HG03432 (cell line): ENCODE results near the gene RPS8.
A peak's percentile ranks its signal among the peaks of the same experiment; 100 is the strongest.
"Not testable (repeated sequence)": the region's sequence is repeated elsewhere in the genome, so short reads cannot be mapped to it uniquely, and the experiment has no call there.

Experiments
- ATAC-seq: cut with Tn5 transposase; IDR thresholded peaks from one replicate; pipeline ENCODE4 v1.9.1; 2021; ENCODE audit warnings: mild to moderate bottlenecking, moderate library complexity; ENCODE audit not compliant: unreplicated experiment

RPS8 gene

DNA sequence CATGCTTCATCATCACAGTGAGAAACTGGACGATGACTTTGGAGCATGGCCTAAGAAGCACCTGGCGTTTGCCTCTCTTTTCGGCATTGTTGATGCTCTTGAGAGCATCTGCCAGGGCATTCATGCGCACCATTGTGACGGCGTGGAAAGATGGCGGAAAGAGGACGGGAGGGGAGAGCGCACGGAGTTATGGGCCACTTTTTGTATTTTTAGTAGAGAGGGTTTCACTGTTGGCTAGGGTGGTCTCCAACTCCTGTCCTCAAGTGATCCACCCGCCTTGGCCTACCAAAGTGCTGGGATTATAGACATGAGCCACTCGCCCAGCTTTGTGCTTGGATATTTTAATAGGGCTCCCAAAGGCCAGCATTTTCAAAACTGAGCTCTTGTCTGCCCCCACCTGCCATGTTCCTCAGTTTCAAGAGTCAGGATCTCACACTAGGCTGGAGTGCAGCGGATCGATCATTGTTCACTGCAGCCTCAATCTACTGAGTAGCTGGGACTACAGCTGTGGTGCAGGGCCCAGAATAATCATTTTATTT lies 5.3 kb downstream of the RPS8 start:
- no peak for ATAC-seq

- no peak for ATAC-seq
These were observed 8.4 kb downstream of the RPS8 start for GRCh38 chr1:44783697-44784093.

- no peak for ATAC-seq
These were observed 9.0 kb downstream of the RPS8 start for GRCh38 chr1:44784094-44785028.

- ATAC-seq, result no peak
These were observed 9.7 kb downstream of the RPS8 start for GRCh38 chr1:44785029-44785380.

DNA sequence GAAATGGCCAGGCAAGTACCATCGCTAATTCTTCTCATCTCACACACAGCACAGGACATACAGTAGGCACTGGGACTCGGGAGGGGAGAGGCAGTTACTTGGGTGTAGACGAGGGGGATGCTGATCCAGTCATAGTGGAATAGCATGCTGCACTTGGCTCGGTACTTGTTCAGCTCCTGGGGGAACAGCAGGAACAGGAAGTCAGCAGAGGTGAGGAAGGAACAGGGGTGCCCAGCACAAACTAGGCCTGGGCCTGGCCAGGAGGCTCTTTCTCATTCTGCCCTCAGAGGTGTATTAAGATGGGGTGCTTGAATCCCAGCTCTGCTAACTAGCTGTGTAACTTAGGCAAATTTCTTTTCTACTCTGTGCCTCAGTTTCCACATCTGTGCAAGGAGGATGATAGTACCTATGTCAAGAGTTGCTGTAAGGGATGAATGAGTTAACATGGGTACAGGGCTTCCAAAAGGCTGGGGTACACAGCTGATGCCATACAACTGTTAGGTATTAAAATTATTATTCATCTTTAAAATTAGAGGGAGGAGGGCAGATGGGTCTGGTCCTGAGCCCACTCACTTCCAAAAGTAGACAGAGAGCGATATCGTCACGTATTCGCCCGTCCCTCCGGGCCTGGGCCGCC lies 10.3 kb downstream of the RPS8 start:
- no peak for ATAC-seq

DNA sequence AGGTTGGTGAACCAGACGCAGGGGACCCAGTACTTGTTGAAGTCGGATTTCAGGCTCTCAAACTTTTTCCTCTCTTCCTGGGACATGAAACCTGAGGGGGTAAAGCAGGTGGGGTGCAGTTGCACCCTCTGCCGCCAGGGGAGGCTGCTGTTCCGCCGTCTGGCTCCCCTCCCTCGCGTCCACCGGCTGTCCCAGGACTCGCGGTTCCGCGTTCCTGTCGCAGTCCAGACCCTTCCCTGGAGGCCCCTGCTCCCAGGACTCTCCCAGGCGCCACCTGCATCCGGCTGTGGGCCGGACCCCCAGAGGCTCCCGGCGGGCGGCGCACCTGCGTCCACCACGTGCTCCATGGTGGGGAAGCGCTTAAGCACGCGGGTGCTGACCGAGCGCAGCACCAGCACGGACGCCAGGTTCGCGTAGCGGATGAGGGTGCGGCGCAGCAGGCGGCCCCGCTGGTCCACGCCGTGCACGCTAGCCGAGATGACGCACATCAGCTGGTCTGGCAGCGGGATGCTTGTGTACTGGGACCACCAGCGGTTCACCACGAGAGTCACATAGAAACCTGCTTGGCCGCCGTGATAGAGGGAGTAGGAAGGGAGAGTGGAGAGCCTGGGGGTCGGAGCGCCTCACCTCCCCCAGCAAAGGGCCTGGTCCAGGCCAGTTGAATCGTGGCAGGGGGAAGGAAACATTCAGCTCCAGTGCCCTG lies 10.9 kb downstream of the RPS8 start:
- ATAC-seq, result peak; percentile 53

- no peak for ATAC-seq
These were observed 11.6 kb downstream of the RPS8 start for GRCh38 chr1:44786841-44787426.

DNA sequence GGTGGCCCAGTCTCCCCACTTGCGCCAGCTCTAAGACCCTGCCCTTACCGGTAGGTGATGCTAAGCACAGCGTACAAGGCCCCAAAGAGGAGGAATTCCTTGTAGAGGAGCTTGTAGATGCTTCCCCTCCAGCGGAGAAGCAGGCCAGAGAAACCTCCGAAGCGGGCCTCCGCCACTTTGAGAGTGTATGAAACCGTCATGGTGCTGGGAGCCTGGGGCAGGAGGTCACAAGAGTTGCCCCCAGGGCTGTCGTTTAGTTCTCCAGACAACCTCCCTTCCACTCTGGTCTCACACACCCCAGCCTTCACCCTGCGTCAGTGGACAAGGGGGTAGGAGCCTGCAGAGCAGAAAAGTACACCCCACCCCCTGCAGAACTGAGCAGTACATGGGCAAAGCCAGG lies 12.2 kb downstream of the RPS8 start:
- ATAC-seq, result no peak

DNA sequence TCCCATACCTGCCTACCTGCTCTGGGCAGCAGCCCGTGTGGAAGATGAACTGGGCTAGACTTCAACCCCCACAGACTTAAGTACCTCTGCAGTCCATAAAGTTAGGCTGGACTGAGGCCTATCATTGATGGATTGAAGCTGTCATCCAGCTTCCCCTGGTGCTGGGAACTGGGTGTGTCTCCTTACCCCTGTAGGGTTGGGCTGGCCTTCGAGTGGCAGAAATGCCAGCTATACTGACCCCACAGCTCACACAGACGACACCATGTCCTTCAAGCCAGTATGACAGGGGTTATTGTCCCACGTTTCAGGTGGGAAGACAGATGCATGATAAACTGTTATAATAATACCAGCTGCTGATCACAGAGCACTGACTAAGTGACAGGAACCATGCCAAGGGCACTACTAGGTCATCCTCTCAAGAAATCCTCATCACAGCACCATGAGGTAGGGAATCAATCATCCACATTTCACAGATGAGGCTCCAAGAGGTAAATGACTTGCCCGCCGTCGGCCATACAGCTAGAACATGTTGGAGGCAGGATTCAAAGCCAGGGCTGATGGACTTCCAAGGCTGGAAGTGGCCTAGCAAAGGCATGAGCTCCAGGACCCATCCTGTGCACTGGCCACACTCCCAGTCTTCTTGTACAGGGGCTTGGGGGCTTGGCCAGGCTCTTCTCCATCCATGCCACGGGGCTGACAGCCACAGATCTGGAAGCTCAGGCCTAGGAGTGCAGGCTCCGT lies 12.9 kb downstream of the RPS8 start, which contains the start of gene BEST4:
Gene BEST4, minus strand, starts transcription at position 51 of the 741 bp plus-strand sequence. CDS start 465 bp downstream, outside the sequence.
- ATAC-seq, result no peak

GRCh38 chr1:44790968-44791801 lies 15.8 kb downstream of the RPS8 start:
- ATAC-seq, result no peak

DNA sequence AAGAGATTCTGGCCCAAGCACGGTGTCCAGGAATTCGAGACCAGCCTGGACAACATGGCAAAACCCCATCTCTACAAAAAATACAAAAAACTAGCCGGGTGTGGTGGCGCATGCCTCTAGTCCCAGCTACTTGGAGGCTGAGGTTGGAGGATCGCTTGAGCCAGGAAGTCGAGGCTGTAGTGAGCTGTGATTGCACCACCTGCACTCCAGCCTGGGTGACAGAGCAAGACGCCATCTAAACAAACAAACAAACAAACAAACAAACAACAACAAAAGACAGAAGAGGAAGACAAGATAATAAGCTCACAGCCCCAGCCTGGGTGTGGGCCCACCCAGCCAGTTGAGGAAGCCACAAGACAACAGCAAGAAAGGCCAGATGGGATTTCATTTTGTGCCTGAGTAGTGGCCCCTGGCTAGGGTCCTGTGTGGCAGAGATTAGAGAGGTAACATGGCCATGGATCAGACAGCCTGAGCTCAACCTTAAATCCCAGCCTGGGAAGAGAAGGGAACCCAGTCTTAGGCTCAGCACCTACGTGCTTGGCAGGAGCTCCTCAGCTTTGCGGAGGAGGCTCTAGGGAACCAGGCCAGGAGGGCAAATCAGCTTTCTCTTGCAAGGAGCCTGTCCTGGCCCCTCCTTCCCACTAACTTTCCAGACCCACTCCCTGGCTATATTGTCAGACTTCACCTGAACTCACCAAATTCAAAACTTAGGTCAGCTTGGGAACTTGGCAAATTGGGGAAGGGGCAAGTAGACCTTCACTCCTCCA lies 17.6 kb downstream of the RPS8 start:
- no peak for ATAC-seq

- not testable (repeated sequence) for ATAC-seq
These were observed 22.5 kb downstream of the RPS8 start for GRCh38 chr1:44797886-44798285.

DNA sequence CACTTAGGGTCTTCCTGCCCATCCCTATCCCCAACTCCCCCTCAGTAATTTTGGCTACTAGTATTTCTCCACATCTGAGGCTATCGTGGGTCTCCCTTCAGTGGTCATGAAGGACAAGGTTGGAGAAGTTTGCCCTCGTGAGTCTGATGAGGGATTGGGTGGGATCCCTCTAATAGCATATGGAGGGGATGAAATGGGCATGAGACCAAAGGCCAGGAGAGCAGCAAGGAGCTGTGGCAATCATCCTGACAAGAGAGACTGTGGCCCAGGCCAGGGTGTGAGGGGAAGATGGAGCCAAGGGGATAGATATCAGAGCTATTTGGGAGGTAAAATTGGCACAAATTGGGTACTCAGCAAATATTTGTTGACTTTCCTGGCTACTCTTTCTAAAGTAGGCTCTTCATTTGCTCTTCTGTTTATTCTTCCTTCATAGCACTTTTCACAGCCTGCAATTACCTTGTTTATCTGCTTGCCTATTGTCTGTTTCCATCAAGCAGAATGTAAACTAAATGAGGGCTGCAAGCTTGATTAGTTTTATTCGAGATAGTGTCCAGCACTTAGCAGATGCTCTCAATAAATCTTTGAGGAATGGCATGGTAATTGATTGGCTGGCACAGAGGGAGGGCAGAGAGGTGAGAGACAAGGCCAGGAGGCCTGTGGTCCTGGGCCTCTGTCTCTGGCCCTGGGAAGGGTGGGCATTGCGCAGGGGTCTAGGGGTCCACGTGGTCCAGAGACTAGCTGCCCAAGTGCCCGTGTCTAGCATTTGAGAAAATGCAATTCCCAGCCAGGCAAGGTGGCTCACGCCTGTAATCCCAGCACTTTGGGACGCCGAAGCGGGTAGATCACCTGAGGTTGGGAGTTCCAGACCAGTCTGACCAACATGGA lies 23.4 kb downstream of the RPS8 start:
- ATAC-seq, result no peak

DNA sequence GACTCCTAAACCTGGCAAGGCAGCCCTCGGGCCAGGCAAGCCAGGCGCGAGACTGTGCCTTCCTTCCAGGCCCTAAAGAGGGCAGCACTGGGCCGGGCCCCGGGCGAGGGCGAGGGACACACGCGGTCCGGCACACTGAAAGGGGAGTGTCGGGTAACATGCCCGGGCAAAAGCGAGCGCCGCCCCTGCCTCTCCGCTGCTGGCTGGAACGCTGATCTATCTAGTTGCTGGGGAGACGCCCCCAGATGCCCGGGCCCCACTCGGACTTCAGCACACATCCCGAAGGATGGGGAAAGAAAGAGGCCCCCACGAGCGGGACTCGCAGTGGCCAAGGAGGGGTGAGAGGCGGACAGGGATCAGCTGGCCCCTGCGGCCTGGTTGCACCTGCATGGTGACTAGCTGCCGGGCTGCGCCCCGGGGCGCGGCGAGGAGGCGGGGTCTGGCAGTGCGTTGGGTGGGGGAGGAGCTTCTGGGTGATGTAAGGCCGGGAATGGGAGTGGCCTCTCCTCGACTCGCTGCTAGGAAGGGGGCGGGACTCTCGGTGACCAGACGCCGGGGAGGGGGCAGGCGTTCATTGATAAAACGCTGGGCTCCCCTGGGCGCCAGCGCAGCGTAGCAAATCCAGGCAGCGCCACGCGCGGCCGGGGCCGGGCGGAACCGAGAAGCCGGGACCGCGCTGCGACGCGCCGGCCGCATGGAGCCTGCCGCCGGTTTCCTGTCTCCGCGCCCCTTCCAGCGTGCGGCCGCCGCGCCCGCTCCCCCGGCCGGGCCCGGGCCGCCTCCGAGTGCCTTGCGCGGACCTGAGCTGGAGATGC lies 24.6 kb downstream of the RPS8 start, which contains the start of gene PLK3:
Gene PLK3, plus strand, starts transcription at position 608 of the 815 bp plus-strand sequence. Its CDS starts 87 bp downstream, at position 695.
- ATAC-seq, result peak; percentile 86

DNA sequence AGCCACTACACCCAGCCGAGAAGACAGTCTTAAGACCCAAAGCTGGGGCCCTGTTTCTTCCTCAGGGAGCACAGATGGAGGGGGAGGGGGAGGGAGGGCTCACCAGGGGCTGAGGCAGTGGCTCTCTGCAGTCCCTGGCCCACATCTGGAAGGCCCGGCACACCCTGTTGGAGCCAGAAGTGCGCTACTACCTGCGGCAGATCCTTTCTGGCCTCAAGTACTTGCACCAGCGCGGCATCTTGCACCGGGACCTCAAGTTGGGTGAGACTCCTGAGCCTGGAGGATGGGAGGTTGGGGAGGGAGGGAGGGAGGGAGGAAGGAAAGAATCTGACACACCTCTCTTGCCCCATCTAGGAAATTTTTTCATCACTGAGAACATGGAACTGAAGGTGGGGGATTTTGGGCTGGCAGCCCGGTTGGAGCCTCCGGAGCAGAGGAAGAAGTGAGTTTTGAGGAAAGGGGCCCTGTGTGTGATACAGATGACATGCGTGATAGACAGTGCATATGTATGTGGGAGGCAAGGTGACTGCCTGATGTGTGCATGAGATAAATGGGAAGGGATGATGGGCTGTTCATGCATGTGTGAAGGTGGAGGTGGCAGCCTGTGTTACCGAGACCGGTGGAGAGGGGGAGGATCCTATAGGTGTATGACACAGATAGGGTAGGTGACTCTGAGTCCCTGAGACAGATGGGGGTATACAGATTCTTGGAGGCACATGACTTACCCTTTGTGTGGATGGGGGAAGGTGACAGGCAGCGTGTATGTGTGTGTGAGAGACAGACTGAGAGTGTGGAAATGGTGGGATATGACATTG lies 26.4 kb downstream of the RPS8 start:
- no peak for ATAC-seq
